Adrenal gland (tissue), 5 donors: ENCODE measurements around the gene GALNT9.

Experiments
- CTCF ChIP-seq, 6 experiments: fragments of 450-650 bp in 4 of 6; fragments of 200-600 bp in 2 of 6; sonication (generic) in 1 of 6; IDR thresholded peaks; 1 replicate in 5 of 6; 2 replicates in 1 of 6; pipeline versions ENCODE4 v1.5.1 to v1.8.0; 2016 to 2021; ENCODE audit warnings: antibody characterized with exemption in 6 of 6, mild to moderate bottlenecking in 2 of 6, moderate library complexity in 1 of 6
- POLR2A ChIP-seq, 2 donors: fragments of 450-650 bp; IDR thresholded peaks; one replicate each; pipeline ENCODE4 v1.6.1; 2017; ENCODE audit warnings: antibody characterized with exemption in 2 of 2, mild to moderate bottlenecking in 2 of 2, moderate library complexity in 1 of 2
- donor health status: DM: no; HTN: no; CAD: no.

GRCh38 chr12:132310181-132311040, 19.0 kb downstream of the GALNT9 start:
- no peak for TF ChIP-seq POLR2A (IDR thresholded peaks at IDR 0.05)
- no peak for TF ChIP-seq CTCF (IDR thresholded peaks at IDR 0.05)
